ENCODE data around the gene COQ4.

- TF ChIP-seq POLR2A (IDR thresholded peaks at IDR 0.05) (no peak), CTCF (IDR thresholded peaks at IDR 0.05) (no peak)
Measured at GRCh38 chr9:128370367-128370751, 47.7 kb downstream of the COQ4 start.

Measured in esophagus squamous epithelium (tissue), 4 donors.